ENCODE results near the gene ADCY1.

Gene ADCY1

GRCh38 chr7:45654341-45654740, 80.2 kb downstream of the ADCY1 start:
- no peak for DNase-seq

DNA sequence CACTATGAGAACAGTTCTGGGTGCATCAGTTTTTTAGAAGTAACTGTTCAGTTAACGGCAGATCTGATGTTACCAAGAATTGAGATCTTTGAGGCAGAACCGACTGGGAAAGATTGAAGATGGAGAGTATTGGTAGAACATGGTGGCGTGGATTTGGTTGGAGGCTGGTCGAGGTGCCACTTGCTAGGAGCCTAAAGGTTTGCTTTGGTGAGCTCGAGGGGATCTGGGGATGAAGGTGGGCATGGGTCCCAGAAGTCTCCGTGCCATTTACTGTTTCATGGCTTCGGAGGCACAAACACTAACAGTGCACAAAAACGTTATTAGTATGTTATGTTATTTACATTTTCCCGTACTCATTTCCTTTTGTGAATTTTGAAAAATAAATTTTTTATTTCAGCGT, 81.4 kb downstream of the ADCY1 start:
- no peak for DNase-seq

DNA sequence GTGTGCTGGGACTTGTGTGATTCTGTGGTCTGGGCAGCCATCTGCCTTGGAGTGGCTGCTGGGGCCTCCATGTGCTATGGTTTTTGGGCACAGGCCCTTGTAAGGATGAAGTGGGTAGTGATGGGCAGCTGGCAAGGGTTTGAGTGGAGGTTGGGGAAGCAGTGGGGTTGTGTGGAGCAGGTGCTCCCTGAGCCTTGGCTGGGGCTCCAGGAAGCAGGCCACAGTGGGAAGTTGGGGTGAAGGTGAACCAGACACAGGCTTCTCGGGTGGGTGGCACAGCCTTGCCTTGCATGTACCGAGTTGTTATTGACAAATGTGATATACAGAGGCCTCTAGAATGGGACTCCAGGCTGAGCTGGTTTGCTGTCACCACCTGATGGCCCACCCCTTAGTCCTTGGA, 82.3 kb downstream of the ADCY1 start:
- DNase-seq: no peak

- DNase-seq: no peak
Observed at GRCh38 chr7:45657136-45657889, 83.1 kb downstream of the ADCY1 start.

- DNase-seq: no peak
Observed at GRCh38 chr7:45657890-45658715, 83.9 kb downstream of the ADCY1 start.

- no peak for DNase-seq
Observed at GRCh38 chr7:45658716-45659495, 84.7 kb downstream of the ADCY1 start.

DNA sequence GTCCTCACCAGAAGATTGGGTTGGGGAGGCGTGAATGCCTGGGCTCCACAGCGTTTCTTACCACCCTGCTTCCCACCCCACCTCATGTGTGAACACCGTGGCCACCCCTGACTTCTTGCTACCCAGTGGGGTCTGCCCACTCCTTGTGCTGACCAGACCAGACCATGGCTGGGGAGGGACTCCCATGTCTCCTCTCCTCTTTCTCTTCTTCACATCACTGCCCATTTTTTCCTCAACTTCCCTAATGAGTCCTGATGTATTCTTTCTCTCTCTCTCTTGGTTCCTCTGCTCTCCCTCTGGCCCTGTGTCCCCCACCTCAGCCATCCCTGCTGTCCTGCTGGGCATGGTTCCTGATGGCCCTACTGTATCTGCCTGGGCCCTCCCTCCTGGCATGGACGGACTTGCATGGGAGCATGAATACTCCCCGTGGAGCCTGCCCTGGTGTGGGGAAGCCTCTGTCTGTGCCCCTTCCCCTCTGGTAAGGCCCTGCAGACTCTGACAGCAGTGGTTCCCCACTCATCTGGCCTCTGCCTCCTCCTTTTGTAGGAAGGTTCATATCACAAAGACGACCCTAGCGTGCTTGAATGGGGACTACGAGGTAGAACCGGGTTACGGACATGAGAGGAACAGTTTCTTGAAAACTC, 85.5 kb downstream of the ADCY1 start:
- no peak for DNase-seq

DNA sequence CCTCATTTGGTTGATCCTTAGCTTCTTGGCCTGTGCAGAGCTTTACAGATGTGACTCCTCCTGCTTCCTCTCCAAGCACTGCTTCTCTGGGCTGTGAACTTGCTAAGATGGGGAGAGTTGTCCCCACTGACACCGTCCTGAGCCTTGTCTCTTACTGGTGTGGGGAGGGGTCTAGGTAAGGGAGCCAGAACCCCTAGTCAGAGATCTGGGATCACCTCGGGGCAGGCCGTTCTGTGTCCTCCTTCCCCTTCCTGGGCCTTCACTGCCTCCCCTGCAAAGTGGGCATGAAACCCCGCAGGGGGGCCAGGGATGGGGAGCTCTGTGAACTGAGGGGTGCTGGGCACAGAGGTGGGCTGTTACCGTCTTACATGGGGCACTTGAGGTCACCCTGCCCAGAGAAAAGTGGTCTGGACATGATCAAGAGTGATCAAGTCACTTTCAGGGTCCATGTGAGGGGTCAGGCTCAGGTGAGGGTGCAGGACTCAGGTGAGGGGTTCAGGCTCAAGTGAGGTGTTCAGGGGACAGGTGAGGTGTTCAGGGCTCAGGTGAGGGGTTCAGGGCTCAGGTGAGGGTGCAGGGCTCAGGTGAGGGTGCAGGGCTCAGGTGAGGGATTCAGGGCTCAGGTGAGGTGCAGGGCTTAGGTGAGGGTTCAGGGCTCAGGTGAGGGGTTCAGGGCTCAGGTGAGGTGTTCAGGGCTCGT, 86.2 kb downstream of the ADCY1 start:
- DNase-seq: no peak

GRCh38 chr7:45660901-45661211, 86.7 kb downstream of the ADCY1 start:
- DNase-seq: no peak

DNA sequence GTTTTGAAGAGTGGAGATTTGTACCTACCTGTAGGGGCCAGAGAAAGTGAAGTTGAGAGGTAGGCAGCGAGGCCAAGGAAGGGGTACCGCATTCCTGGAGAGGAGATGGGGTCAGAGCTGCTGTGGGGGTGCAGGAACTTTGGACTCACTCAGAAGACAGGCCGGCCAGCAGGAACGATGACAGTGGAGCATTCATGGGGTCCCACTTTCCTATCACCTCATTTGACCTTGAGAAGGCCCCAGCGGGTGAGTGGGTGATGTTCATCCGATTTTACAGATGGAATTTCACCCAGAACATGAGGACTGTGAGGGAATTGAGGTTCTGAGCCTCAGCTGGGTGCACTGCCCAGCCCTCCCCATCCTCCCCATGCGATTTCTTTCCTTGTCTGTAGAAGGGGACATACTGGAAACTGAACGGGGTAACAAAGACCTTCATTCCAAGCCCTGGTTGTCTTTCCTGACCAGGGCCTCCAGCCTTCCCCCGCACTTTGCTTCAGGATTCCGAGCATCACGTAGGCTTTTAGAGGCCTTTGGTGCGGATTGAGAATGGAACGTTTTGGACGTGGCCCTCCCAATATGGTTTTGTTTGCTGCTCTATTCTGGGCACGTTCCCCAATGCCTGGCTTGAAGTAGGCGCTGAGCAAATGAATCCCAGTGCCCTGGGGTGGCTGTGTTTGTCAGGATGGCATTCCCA, 87.3 kb downstream of the ADCY1 start:
- DNase-seq: no peak

GRCh38 chr7:45662018-45662417, 87.8 kb downstream of the ADCY1 start:
- no peak for DNase-seq

DNA sequence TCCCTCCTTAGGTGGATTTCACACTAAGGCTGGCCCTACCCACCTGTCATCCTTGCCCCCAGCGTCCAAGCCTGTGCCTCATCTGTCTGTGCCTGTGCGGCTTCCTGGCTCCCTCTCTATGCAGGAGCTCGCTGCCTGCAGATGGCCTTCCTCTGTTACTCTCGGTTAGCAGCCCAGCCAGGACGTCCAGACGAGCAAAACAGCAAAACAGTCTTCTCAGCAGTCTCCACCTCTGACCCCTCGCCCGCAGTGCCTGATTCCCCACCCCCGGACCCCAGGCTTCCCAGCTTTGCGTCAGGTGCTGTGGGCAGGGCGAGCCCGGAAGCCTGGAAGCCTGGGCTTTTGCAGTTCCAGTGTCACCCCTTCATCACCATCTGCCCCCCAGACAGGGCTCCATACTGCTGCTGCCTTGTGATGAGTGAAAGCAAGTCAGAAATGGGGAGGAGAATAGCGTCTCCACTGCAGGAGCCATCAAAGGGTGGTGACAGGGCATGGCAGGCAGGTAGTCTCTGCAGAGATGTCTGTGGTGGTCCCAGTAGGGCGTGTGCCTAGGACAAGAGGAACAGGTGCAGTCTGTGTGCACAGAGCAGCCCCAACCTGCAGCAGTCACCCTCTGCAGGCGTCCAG, 88.5 kb downstream of the ADCY1 start:
- DNase-seq: no peak

- no peak for DNase-seq
Observed at GRCh38 chr7:45663167-45663921, 89.2 kb downstream of the ADCY1 start.

- DNase-seq: no peak
Observed at GRCh38 chr7:45663965-45664633, 89.9 kb downstream of the ADCY1 start.

GRCh38 chr7:45665172-45665571, 91.0 kb downstream of the ADCY1 start:
- DNase-seq: no peak

GRCh38 chr7:45670227-45670626, 96.1 kb downstream of the ADCY1 start:
- DNase-seq: no peak

DNA sequence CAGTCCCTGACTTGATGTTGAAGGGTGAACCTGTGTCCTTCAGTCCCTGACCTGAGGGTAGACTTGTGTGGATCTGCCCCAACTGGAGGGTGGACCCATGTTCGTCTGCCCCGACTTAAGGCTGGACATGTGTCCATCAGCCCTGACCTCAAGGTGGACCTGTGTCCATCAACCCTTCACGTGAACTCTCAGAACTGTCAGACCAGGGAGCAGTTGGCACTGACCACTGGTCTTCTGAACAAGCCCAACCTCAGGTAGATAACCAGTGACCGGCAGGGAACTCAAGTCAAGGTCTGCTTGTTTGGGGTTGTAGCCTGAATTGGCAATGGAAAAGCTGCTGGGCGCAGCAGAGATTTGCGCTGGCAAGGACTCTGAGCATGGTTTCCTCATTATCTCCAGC, 96.5 kb downstream of the ADCY1 start:
- DNase-seq: no peak

GRCh38 chr7:45677311-45677900, 103.2 kb downstream of the ADCY1 start:
- DNase-seq: no peak

DNA sequence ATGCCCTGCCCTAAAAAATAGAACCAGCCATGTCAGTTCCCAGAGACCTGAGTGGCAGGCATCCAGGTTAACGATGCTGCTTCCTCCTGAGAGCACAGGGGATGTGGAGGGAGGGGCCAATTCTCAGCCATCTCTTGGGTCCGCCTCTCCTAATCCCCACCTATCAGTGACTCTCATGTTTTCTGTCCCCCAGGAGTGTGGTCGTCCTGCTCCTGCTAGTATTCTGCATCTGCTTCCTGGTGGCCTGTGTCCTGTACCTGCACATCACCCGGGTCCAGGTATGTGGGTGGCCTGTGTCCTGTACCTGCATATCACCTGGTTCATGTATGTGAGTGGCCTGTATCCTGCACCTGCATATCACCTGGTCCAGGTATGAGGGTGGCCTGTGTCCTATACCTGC, 105.3 kb downstream of the ADCY1 start:
- DNase-seq: no peak

DNA sequence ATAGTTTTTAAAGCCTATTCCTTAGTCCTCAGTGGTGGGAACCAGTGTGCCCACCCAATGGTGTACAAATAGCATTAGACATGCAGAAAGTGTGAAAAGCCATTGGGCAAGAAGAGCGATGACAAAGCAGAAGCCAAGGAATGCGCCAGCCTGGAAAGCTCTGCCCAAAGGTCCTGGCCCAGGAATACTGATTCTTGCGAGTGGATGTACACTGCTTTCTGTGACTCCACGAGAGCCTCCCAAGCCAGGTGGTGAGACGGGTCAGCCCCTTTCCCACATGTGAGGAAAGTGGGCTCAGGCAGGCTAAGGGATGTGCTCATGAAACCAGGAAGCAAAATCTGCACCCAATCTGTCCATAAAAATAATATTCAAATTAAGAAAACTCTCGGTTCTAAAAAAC, 106.6 kb downstream of the ADCY1 start:
- DNase-seq: no peak
